ENCODE measurements around the gene XRCC1. TPM values are rescaled to one million over a fixed set of nuclear protein-coding genes. Genes with fewer than 3 reads are reported as not detected.
"Not testable (repeated sequence)": the region's sequence is repeated elsewhere in the genome, so short reads cannot be mapped to it uniquely, and the experiment has no call there.

Gene XRCC1
- total RNA-seq, 1 donor from 2014 or later: 18.2 TPM

DNA sequence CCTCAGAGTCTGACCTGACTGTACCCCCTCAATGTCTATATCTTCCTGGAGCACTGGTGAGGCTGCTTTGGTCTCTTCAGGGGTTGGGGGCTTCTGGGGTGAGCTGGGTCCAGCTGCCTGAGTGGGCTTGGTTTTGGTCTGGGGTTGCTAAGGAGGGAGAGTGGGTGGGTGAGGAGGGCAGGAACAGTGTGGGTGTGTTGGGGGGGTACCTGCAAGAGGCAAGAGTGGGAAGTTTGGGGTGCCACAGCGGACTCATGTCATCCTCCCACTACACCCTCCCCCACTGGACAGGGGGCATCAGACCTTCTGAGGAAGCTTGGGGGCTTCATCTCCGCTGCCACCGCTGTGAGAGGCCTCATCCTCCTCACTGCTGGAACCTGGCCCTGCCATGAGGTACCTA, 28.7 kb downstream of the XRCC1 start:
- DNase-seq (ENCODE audit: low spot score): no peak

DNA sequence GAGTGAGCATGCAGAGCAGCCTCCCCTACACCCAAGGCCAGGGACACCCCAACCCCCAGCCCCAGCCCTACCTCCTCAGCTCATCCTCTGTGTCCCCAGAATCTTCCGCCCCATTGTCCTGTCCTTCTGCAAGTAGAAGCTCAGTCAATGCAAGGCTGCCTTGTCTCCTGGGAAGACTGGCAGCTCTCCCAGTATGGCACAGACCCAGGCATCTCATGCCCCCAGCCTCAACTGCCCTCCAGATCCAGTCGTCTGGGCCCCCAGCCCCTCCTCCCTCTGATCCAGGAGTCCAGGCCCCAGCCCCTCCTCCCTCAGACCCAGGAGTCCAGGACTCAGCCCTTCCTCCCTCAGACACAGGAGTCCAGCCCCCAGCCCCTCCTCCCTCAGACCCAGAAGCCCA, 29.3 kb downstream of the XRCC1 start:
- DNase-seq (ENCODE audit: low spot score): no peak

DNA sequence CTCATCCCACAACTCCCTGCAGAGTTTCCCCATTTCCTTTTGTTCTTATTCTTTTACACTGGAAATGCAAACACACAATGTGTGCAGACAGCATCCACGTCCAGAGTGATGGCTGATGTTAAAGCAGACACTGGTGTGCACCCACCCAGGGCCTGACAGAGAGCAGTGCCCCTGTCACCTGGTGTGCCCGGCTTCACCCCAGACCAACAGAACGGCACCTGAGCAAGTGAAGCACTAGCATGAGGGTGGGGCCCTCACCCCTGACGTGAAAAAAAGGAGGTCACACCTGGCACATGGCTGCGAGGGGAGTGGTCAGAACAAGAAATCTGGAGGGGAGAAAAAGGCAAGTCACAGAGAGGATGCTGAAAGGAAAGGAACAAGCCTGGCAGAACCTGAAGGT, 30.1 kb downstream of the XRCC1 start:
- no peak for DNase-seq (ENCODE audit: low spot score)

DNA sequence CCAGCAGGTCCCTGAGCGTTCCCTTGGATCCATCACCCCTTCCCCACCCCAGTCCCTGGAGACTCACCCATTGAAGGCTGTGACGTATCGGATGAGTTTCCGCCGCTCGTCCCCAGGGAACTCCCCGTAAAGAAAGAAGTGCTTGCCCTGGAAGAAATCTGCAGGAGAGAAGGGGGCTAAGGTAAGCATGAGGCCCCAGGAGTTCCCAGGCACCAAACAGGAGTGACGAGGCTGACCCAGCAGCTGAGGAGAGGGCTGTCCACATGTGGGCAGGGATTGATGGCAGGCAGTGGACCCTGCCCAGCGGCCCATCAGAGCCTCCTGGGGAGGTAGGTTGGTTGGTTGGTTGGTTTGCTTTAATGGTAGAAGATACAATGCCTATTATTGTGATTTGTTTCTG, 31.2 kb downstream of the XRCC1 start:
- DNase-seq (ENCODE audit: low spot score): no peak

DNA sequence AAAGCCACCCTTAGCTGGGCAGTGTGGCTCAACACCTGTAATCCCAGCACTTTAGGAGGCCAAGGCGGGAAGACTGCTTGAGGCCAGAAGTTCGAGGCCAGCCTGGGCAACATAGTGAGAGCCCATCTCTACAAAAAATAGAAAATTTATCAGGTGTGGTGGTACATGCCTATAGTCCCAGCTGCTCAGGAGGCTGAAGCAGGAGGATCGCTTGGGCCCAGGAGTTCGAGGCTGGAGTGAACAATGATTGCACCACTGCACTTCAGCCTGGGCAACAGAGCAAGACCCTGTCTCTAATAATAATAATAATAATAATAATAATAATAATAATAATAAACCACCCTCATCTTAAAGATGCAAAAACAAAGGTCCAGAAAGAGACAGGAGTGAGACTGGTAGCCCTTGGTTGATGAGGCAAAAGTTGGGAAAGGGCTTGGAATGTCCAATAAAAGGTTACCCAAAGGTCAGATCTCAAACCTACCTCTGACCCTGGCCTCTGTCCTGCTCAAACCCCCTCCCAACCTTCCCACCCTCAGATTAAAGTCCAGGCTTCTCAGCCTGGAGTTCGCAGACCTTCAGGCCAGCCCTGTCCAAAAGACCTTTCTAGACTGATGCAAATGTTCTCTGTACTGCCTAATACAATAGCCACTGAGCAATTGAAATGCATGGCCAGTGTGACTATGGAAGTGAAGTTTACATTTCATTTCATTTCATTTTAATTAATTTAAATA, 33.2 kb downstream of the XRCC1 start:
- DNase-seq (ENCODE audit: low spot score): no peak

DNA sequence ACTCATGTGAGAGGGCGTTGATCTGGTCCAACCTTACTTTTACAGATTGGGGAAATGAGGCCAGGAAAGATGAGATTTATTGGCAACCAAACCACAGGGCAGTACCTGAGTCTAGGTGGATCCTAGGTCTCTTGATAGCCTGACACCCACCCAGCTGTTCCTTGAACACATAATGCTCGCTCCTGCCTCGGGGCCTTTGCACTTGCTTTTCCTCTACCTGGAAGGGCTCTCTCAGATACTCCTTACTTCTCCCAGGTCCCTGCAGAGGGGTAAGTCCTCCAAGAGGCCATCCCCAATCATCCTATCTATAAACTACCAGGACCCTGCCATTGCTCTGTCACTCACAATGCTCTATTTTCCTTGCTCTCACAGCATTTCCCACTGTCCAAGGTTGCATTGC, 34.9 kb downstream of the XRCC1 start:
- no peak for DNase-seq (ENCODE audit: low spot score)

DNA sequence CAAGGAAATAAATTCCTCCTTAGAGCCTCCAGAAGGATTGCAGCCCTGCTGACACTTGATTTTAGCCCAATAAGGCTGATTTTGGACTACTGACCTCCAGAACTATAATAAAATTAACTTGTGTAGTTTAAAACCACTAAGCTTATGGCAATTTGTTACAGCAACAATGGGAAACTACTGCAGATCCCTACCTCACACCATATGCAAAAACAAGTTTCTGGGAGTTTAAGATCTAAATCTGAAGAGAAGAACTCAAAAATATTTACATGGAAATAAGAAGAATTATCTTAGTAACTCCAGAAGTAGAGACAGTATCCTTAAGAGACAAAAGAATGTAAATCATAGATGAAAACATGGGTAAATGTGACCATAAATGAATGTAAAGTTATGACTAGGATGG, 36.4 kb downstream of the XRCC1 start:
- no peak for DNase-seq (ENCODE audit: low spot score)

DNA sequence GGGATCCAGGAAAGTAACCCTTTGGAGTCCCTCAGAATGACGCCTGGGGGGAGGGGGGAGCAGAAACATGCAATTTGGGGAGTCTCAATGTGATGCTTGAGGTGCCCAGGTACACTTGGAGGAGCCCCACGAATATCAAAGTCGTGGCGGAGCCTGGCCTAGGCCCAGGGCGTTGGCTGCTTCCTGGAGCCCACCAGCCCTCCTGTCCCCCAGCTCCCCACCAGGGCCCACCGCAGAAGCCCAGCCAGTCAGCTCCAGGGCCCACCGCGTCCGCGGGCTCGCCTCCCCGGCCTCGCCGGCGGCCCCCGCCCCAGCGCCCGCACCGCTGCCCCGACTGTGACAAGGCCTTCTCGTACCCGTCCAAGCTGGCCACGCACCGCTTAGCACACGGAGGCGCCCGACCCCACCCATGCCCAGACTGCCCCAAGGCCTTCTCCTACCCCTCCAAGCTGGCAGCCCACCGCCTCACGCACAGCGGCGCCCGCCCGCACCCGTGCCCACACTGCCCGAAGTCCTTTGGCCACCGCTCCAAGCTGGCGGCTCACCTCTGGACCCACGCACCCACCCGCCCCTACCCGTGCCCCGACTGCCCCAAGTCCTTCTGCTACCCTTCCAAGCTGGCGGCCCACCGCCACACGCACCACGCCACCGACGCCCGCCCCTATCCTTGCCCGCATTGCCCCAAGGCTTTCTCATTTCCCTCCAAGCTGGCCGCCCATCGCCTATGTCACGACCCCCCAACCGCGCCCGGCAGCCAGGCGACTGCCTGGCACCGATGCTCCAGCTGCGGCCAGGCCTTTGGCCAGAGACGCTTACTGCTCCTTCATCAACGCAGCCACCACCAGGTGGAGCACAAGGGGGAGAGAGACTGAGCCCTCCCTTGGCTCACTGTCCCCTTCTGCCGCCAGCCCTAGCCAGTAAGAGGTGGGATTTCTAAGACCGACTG, 40.2 kb downstream of the XRCC1 start:
- no peak for DNase-seq (ENCODE audit: low spot score)

DNA sequence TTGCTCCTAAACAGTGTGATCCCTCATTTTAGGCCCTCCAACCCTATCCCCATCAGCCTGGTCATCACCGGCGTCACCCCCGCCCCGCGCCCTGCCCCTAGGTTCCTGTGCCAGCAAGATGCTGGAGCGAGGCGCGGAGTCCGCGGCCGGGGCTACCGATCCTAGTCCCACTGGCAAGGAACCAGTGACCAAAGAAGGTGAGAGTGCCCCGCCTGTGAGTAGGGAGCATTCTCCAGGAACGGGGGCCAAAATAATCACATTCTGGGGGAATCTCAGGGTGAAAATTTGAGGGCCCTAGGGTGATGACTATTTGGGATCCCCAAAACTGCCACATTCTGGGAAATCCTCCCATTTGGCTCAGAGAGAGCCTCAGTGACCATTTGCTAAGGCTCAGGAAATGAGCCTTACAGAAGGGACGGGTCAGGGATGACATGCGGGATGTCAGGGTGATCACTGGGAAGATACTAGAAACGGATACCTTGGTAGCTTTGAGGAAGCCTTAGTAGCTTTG, 41.0 kb downstream of the XRCC1 start:
- DNase-seq (ENCODE audit: low spot score): no peak

DNA sequence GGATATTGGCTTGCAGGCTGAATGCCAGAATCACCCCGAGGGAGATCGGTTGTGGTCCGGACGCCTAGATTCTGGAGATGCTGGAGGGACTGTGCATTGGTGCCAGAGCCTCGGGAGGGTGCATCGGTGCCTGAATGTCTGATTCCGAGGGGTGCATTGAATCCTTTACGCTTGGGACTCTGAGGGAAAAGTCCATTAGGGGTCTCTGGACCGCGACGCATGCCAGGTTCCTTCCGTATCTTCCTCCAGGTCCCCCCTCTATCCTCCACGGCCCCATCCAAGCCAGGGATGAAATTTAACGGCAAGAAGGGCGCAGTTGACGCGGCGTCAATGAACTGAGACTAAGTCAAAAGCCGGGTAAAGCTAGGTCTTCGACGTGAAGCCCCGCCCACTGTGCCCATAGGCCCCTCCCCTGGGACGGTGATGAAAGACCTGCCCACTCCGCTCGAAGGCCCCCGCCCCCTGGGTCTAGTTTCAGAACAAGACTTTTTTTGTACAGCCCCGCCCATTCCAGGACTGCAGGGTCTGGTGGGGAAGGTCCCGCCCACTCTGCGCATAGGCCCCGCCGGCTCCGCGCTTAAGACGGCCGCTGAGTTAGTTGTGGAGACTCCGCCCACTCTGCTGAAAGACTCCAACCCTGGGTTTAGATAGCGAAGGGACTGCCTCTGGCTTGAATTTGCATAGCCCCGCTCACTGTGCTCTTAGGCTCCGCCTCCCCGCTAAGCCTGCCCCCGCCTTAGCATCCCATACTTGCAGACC, 41.6 kb downstream of the XRCC1 start:
- DNase-seq (ENCODE audit: low spot score): peak; percentile 98

DNA sequence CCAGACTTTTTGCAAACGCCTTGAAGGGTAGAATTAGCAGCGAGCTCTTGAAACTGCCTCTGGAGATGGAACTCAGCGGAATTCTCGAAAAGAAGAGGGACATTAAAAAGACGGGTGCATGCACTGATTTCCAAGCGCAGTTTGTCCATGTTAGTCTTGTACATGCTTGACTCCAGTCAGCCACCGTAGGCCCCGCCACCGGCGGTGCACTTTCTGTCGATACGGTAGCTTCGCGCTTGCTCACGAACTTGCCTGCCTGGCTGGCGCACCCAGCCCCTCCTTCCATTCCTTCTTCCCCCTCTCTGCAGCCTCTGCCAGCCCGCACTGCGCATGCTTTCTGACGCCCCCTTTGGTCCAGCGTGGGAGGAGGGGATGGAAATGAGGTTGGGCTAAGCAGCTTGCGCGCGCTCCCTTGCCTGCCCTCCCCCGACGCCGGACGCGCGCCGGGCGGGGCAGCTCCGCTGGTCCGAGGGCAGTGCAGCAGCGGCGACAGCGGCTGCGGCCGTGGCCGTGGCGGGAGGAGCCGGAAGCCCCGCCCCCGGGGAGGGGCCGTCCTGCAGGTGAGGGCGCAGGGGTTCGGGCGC, 42.3 kb downstream of the XRCC1 start, which contains the start of gene ZNF575:
TSS of gene ZNF575 (plus strand) at position 227 of the 584 bp plus-strand sequence. CDS start 1,235 bp downstream, outside the sequence.
- DNase-seq (ENCODE audit: low spot score): peak; percentile 94

DNA sequence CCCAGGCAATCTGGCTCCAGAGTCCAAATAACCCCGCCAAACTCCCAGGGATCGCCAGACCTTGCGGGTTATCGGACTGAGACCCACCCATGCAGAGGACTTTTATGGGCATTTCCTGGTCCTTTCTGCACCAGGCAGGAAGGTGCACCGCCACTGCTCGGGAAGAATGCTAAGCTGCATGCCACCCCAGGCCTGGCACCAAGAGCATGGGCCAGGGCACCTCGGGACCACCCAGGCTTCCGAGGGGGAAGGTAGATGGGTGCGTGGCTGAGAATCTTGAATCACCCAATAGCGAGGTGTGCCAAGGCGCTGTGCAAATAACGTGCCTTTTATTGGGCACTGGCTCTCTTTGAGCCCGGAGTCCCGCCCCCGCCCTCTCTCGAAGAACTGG, 42.8 kb downstream of the XRCC1 start:
- DNase-seq (ENCODE audit: low spot score): no peak

DNA sequence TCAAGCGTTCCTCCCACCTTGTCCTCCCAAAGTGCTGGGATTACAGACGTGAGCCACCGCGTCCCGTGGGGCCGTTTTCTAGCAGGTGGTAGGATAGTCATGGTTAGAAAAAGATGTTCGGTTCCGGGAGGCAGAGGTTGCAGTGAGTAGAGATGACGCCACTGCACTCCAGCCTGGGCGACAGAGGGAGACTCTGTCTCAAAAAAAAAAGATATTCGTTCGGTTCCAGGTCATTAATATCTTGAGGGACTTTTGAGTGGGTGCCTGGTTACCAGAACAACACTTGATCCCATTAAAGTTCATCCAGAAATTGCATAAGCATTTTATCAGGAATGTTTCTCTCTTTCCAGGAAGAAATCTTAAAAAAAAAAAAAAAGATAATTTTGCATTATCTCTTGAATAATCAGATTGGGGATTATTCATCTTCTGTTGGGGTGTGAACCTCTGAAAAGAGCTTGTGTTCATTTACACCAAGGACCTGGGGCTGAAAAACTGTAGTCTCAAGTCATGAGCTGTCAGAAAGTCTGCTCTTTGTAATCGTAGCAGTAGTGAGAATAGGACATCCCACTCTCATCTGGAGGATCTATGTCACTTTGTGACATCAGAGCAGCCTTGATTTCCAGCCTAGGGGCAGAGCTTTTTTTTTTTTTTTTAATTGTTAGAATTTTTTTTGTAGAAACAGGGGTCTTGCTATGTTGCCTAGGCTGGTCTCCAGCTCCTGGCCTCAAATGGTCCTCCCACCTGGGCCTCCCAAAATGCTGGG, 47.3 kb downstream of the XRCC1 start:
- no peak for DNase-seq (ENCODE audit: low spot score)

DNA sequence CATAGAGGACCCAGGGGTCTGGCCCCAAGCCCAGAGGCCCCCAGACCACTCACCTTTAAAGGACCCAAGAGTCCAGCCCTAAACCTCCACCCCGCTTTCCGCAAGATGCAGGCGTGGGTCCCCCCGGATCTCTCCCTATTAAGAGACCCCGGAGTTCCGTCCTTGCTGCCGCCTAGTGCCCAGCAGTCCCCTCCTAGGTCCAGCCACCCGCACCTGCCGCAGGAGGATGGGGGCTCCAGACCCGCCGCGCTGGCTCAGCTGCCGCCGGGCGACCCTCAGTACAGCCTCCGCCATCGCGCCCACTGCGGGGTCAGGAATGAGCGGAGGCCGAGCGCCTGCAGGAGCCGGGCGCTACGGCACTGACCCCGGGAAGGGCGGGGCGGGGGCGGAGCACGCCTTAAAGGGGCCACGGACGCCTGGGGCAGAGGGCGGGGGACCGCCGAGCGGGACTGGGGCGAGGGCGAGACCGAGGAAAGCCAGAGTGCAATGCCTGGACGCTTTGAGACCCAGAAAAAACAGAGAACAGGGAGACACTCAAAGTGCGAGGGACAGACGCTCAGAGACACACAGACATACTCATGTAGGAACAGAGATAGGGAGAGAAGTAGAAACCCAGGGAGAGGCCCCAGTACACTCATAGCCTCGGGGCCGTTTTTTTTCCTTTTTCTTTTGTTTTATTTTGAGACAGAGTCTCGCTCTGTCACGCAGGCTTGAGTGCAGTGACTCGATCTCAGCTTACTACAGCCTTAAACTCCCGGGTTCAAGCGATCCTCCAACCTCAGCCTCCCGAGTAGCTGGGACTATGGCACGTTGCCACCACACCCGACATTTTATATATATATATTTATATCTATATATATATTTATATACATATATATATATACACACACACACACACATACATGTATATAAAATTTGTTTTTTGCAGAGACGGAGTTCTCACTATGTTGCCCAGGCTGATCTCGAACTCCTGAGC, 48.2 kb downstream of the XRCC1 start, which contains the start of gene ETHE1:
TSS of gene ETHE1 (minus strand) at position 318 of the 976 bp plus-strand sequence. CDS start at position 294, 24 bp downstream.
- peak; percentile 95 for DNase-seq (ENCODE audit: low spot score)

DNA sequence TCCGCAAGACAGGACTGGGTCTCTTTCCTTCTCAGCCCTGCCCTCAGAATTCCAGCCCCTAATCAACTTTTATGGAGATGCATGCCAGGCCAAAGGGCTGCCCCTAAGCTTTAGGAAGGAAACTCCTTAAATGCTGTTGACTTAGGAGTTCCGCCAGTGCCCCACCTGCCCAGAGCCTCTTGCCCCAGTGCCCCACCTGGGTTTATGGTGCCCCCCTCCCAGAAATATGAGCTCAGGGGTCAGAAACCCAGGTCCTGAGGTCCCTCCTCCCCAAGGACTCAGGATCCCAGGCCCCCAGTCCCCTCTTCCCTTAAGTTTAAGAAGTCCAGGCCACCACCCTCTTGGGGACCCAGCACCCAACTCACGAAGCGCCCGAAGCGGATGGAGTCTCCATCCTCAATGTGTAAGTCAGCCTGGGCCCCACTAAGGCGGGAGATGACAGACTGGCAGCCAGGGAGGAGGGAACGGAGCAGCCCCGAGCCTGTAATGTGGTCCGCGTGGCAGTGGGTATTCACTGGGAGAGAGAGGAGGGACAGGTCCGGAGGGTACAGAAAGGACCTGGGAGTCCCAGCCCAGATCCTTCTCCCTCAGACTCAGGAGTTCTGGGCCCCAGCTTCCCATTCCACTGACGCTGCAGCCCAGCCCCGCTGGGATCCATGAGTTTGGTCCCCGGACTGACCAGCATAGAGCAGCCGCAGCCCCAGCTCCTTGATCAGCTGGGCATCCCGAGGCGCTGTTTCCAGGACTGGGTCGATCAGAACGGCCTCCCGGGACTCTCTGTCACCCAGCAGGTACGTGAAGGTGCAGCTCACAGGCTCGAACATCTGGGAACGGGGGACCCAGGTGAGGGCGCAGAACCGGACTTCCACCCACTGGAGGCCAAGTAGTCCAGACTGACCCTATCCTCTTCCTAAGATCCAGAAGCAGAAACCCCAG, 49.2 kb downstream of the XRCC1 start:
- DNase-seq (ENCODE audit: low spot score): no peak

DNA sequence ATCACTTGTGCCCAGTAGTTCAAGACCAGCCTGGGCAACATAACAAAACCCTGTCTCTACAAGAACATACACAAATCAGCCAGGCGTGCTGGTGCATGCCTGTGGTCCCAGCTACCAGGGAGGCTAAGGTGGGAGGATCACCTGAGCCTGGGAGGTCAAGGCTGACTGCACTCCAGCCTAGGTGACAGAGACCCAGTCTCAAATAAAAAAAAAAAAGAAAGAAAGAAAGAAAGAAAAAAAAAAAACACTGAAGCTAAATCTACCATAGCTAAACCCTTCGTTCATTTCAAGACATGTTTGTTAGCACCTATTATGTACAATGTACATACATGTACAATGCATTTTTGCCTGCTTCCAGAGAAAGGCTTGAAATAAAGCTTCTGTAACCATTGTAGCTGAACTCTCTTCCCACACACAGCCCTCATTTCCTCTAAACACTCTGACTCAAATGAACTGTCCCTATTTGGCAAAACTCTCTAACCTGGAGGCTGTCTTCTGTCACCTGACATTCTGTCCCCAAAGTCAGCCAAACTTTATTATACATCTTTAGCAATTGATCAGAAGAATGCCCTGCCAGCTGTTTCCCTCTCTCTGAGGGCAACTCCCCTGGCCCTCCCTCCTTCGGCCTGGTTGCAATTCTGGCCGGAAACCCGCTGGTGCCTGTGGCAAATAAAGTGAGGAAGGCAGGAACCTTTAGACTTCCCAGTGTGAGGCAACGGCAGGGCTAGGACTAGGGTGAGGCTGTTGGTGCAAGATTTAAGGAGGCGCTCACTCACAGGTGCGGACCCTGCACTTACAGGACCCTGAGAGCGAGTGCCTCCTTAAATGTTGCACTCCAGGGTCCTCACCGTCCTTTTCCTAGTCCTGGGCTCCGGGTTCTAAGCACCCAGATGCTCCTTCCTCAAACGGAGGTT, 50.1 kb downstream of the XRCC1 start:
- DNase-seq (ENCODE audit: low spot score): no peak

DNA sequence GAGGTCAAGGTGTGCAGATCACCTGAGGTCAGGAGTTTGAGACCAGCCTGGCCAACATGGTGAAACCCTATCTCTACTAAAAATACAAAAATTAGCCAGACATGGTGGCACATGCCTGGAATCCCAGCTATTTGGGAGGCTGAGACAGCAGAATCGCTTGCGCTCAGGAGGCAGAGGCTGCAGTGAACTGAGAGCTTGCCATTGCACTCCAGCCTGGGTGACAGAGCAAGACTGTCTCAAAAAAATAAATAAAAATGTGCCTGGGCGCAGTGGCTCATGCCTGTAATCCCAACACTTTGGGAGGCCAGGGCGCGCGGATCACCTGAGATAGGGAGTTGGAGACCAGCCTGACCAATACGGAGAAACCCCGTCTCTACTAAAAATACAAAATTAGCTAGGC, 51.6 kb downstream of the XRCC1 start:
- DNase-seq (ENCODE audit: low spot score): not testable (repeated sequence)

Measured in mesenteric fat pad (tissue), 1 donor.